GM19099 (cell line): ENCODE results near the gene RRP9.

ENCODE experiments used
- POLR2A ChIP-seq: IDR thresholded peaks from 3 replicates; pipeline ENCODE4 v1.6.1; 2011; ENCODE audit warnings: low read depth; ENCODE audit not compliant: insufficient read length; ENCODE audit errors: extremely low read depth

RRP9 gene

GRCh38 chr3:51950899-51951298 lies 9.2 kb upstream of the RRP9 start:
- no peak for TF ChIP-seq POLR2A

GRCh38 chr3:51949121-51949520 lies 7.4 kb upstream of the RRP9 start:
- TF ChIP-seq POLR2A: no peak

- no peak for TF ChIP-seq POLR2A
Measured at GRCh38 chr3:51948016-51948580, 6.4 kb upstream of the RRP9 start.

GRCh38 chr3:51947215-51947900 lies 5.7 kb upstream of the RRP9 start:
- no peak for TF ChIP-seq POLR2A

- TF ChIP-seq POLR2A: no peak
Measured at GRCh38 chr3:51946796-51947195, 5.1 kb upstream of the RRP9 start.

- TF ChIP-seq POLR2A: no peak
Measured at GRCh38 chr3:51945926-51946705, 4.4 kb upstream of the RRP9 start.

GRCh38 chr3:51945031-51945840 lies 3.5 kb upstream of the RRP9 start:
- no peak for TF ChIP-seq POLR2A

GRCh38 chr3:51944451-51945021 lies 2.8 kb upstream of the RRP9 start:
- TF ChIP-seq POLR2A: no peak

GRCh38 chr3:51943451-51944391 lies 2.0 kb upstream of the RRP9 start:
- TF ChIP-seq POLR2A: no peak

GRCh38 chr3:51942603-51943450 lies 1.1 kb upstream of the RRP9 start:
- peak; percentile 49 for TF ChIP-seq POLR2A

- TF ChIP-seq POLR2A: no peak
Measured at GRCh38 chr3:51941463-51941797, 274 bp downstream of the RRP9 start.

- TF ChIP-seq POLR2A: no peak
Measured at GRCh38 chr3:51940648-51941462, 849 bp downstream of the RRP9 start.
